Cardiac fibroblast (primary cell): Measurements from ENCODE around the gene AVL9.

Experiments
- DNase-seq, 2 donors: peaks; one replicate each; pipeline versions ENCODE4 v3.0.0 to v3.0.0-alpha.2; 2010; ENCODE audit warnings: low read depth in 2 of 2
- H3K4me3 ChIP-seq, 2 donors: replicated peaks in 1 of 2; 1 replicate in 1 of 2; 2 replicates in 1 of 2; pipeline ENCODE4 v1.5.1; 2011; ENCODE audit warnings: low read depth in 2 of 2, low read length in 2 of 2, mild to moderate bottlenecking in 2 of 2, moderate library complexity in 1 of 2
- CTCF ChIP-seq: IDR thresholded peaks from one replicate; pipeline ENCODE4 v1.5.1; 2011; ENCODE audit warnings: low read depth, mild to moderate bottlenecking, low read length, inconsistent platforms

The AVL9 gene

GRCh38 chr7:32539919-32540531 lies 44.7 kb downstream of the AVL9 start:
- H3K4me3 ChIP-seq: no peak overlapping the region
- no peak for DNase-seq
- no peak for TF ChIP-seq CTCF

- no peak for TF ChIP-seq CTCF
- no peak for DNase-seq
- H3K4me3 ChIP-seq: no peak overlapping the region
Observed at GRCh38 chr7:32542595-32542994, 47.3 kb downstream of the AVL9 start.

- DNase-seq: no peak
- TF ChIP-seq CTCF: no peak
- no peak overlapping the region for H3K4me3 ChIP-seq
Observed at GRCh38 chr7:32559480-32559879, 64.2 kb downstream of the AVL9 start.

GRCh38 chr7:32560075-32560474 lies 64.8 kb downstream of the AVL9 start:
- H3K4me3 ChIP-seq: no peak overlapping the region
- DNase-seq: no peak
- TF ChIP-seq CTCF: no peak

- no peak overlapping the region for H3K4me3 ChIP-seq
- no peak for DNase-seq
- no peak for TF ChIP-seq CTCF
Observed at GRCh38 chr7:32561613-32562012, 66.3 kb downstream of the AVL9 start.

- H3K4me3 ChIP-seq: no peak overlapping the region
- no peak for TF ChIP-seq CTCF
- DNase-seq: peak; percentile 60 to 69
Observed at GRCh38 chr7:32564542-32564941, 69.3 kb downstream of the AVL9 start.
